ENCODE results near the gene FAM120A. TPM values are rescaled to one million over a fixed set of nuclear protein-coding genes. Genes with fewer than 3 reads are reported as not detected.

The FAM120A gene
- total and polyA plus RNA-seq, 7 donors, result 37.9 to 126 (median 70.1) TPM

DNA sequence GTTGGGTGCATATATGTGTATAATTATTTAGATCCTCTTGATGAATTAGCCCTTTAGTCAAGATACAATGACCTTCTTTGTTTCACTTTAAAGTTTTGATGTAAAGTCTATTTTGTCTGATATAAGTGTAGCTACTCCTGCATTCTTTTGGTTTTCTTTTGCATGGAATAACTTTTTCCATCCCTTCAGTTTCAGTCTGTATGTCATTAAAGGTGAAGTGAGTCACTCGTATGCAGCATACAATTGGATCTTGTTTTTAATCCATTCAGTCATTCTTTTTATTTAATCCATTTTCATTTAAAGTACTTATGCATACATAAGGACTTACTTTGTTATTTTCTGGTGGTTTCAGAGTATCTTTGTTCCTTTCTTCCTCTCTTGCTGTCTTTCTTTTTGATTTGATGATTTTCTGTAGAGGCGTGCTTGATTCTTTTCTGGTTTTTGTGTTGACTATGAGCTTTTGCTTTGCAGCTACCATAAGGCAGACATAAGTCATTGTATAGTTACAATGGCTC lies 36.3 kb upstream of the FAM120A start:
- whole genome bisulfite sequencing, 3 donors, result 90 to 92% (median 91%) methylated on average over 2 of the region's 2 CpGs
- Histone ChIP-seq H3K27me3 (ENCODE audit: insufficient read depth in 3 of 3, low read length in 2 of 3) (peaks cover 0 to 3% (median 0%) of the 10 kb centered on the region in 3 donors), H3K4me3 (no peak overlapping the region), H3K4me1 (no peaks in the 10 kb centered on the region), H3K27ac (no peak overlapping the region), H3K36me3 (ENCODE audit: insufficient read depth in 1 of 2, low read depth in 1 of 2) (no peaks in the 10 kb centered on the region), H3K9me3 (peaks cover 23% of the 10 kb centered on the region)
- intact Hi-C loops (cut with DNase I), result no loop called here
- TF ChIP-seq, protein P1, sequence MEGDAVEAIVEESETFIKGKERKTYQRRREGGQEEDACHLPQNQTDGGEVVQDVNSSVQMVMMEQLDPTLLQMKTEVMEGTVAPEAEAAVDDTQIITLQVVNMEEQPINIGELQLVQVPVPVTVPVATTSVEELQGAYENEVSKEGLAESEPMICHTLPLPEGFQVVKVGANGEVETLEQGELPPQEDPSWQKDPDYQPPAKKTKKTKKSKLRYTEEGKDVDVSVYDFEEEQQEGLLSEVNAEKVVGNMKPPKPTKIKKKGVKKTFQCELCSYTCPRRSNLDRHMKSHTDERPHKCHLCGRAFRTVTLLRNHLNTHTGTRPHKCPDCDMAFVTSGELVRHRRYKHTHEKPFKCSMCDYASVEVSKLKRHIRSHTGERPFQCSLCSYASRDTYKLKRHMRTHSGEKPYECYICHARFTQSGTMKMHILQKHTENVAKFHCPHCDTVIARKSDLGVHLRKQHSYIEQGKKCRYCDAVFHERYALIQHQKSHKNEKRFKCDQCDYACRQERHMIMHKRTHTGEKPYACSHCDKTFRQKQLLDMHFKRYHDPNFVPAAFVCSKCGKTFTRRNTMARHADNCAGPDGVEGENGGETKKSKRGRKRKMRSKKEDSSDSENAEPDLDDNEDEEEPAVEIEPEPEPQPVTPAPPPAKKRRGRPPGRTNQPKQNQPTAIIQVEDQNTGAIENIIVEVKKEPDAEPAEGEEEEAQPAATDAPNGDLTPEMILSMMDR (IDR thresholded peaks at IDR 0.05), result no peak
- ATAC-seq (no peak), DNase-seq (no peak)

DNA sequence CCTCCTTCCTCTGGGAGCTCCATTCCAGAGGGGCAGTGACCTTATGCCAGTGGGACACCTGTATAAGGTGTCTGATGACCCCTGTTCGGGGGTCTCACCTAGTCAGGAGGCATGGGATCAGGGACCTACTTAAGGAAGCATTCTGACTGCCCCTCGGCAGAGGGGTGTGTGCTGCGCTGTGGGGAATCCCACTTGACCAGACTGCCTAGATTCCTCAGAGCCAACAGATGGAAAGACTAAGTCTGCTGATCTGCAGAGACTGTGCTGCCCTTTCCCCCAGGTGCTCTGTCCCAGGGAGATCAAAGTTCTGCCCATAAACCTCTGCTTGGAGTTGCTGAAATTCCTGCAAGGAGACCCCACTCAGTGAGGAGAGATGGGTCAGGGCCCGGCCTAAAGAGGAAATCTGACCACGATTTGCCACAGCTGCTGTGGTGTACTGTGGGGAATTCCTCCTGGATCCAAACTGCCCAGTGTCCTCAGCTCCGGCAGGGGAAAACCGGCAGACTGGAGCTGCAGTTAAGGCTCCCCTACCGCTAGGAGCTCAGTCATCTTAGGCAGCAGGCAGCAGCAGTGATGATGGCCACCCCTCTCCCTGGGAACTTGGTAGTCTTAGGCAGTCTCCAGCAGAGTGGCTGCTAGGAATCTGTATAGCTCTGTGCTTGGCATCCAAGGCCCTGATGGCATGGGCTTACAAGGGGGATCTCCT lies 34.8 kb upstream of the FAM120A start:
- Histone ChIP-seq H3K4me3 (no peak overlapping the region), H3K4me1 (no peaks in the 10 kb centered on the region), H3K9me3 (peaks cover 23% of the 10 kb centered on the region), H3K36me3 (ENCODE audit: insufficient read depth in 1 of 2, low read depth in 1 of 2) (no peaks in the 10 kb centered on the region), H3K27ac (no peak overlapping the region), H3K27me3 (ENCODE audit: insufficient read depth in 3 of 3, low read length in 2 of 3) (no peaks in the 10 kb centered on the region)
- intact Hi-C loops (cut with DNase I), result no loop called here
- no peak for DNase-seq
- ATAC-seq, result no peak
- WGBS, 3 donors, result 72 to 86% (median 85%) methylated on average over 8 of the region's 8 CpGs
- TF ChIP-seq, protein P1 (IDR thresholded peaks at IDR 0.05), result no peak

DNA sequence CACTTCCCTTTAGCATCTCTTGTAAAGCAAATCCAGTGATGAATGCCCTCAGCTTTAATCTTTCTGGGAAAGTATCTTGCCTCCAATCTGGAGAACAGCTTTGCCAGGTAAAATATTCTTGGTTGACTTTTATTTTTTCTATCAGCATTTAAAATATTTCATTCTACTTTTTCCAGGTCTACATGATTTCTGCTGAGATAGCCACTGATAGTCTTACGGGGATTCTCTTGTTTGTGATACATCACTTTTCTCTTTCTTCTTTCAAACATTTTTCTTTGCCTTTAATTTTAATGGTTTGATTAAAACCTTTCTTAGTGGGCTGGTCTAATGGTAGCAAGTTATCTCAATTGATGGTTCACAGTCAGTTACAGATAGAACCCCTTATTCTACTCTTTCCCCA lies 33.9 kb upstream of the FAM120A start:
- no peak overlapping the region for H3K27ac ChIP-seq
- H3K4me3 ChIP-seq, result no peak overlapping the region
- intact Hi-C loops (cut with DNase I), result no loop called here
- H3K9me3 ChIP-seq, result peaks cover 23% of the 10 kb centered on the region
- no peaks in the 10 kb centered on the region for H3K36me3 ChIP-seq (ENCODE audit: insufficient read depth in 1 of 2, low read depth in 1 of 2)
- no peaks in the 10 kb centered on the region for H3K4me1 ChIP-seq
- ATAC-seq (no peak), DNase-seq (no peak)
- 94 to 98% (median 97%) methylated on average over 1 of the region's 1 CpG for WGBS, 3 donors
- TF ChIP-seq, protein P1 (IDR thresholded peaks at IDR 0.05), result no peak
- no peaks in the 10 kb centered on the region for H3K27me3 ChIP-seq (ENCODE audit: insufficient read depth in 3 of 3, low read length in 2 of 3)

DNA sequence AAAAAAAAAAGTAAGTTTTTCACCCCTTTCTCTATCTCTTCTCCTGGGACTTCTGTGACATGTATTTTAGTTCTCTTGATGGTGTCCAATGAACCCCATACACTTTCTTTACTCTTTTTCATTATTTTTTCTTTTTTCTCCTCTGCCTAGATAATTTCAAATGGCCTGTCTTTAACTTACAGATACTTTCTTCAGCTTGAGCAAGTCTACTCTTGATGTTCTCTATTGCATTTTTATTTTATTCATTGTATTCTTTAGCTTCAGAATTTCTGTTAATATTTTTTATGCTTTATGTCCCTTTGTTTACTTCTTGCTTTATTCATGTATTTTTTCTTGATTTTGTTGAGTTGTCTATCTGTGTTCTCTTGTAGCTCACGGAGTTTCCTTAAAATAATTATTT lies 32.5 kb upstream of the FAM120A start:
- TF ChIP-seq, protein P1 (IDR thresholded peaks at IDR 0.05), result no peak
- no peak for DNase-seq
- no peak overlapping the region for H3K4me3 ChIP-seq
- H3K9me3 ChIP-seq, result peaks cover 23% of the 10 kb centered on the region
- H3K36me3 ChIP-seq (ENCODE audit: insufficient read depth in 1 of 2, low read depth in 1 of 2), result no peaks in the 10 kb centered on the region
- 91 to 93% (median 91%) methylated on average over 1 of the region's 1 CpG for WGBS, 3 donors
- intact Hi-C loops (cut with DNase I), result no loop called here
- no peak for ATAC-seq
- no peaks in the 10 kb centered on the region for H3K27me3 ChIP-seq (ENCODE audit: insufficient read depth in 3 of 3, low read length in 2 of 3)
- H3K27ac ChIP-seq, result no peak overlapping the region
- no peaks in the 10 kb centered on the region for H3K4me1 ChIP-seq

Data from psoas muscle (tissue), 8 donors.